ENCODE data around the gene GALNT7. TPM values are rescaled to one million over a fixed set of nuclear protein-coding genes. Genes with fewer than 3 reads are reported as not detected.

GALNT7 gene
- total RNA-seq, 1 experiment from 2014 or later = 156 TPM

- H3K27ac ChIP-seq (ENCODE audit: low read length) = no peak overlapping the region
- DNase-seq (ENCODE audit: low read depth, low spot score) (no peak), ATAC-seq (no peak)
- intact Hi-C loops (cut with micrococcal nuclease; ENCODE audit: unreplicated experiment) (no loop called here), in situ Hi-C loops (cut with HindIII; ENCODE audit: low pct_unique_long_range_greater_than_20kb, low sequenced_read_pairs) (no loop called here)
- no peaks in the 10 kb centered on the region for H3K27me3 ChIP-seq (ENCODE audit: control insufficient read depth, insufficient read depth, low read length)
- no peaks in the 10 kb centered on the region for H3K36me3 ChIP-seq (ENCODE audit: control insufficient read depth, insufficient read depth, low read length)
- TF ChIP-seq POLR2AphosphoS5 (IDR thresholded peaks at IDR 0.05; ENCODE audit: low read depth, low read length) (no peak), TCF7L2 (IDR thresholded peaks at IDR 0.05; ENCODE audit: low read depth, low read length) (no peak), REST (IDR thresholded peaks at IDR 0.05; ENCODE audit: insufficient read depth in 1 of 2, low read depth in 2 of 2, low read length in 1 of 2) (no peak), CTCF (IDR thresholded peaks at IDR 0.05) (no peak), SIN3A (IDR thresholded peaks at IDR 0.05; ENCODE audit: borderline replicate concordance, insufficient read depth, low read depth, low read length) (no peak)
- ChIA-PET POLR2A (no interaction called here), CTCF (no interaction called here)
- H3K4me1 ChIP-seq (ENCODE audit: control insufficient read depth, insufficient read depth, low read length) = 0 out of 2 replicates have a peak, but pooled peaks cover 2% of the 10 kb centered on the region
- no peaks in the 10 kb centered on the region for H3K9me3 ChIP-seq (ENCODE audit: control insufficient read depth, insufficient read depth, low read depth, low read length)
- H3K4me3 ChIP-seq (ENCODE audit: low read depth in 2 of 2, low read length in 2 of 2) = no peak overlapping the region
- no TSS peak for BruUV-seq (replicated peaks)
Measured at GRCh38 chr4:173125216-173125812, 43.3 kb upstream of the GALNT7 start.

- Histone ChIP-seq H3K4me1 (ENCODE audit: control insufficient read depth, insufficient read depth, low read length) (no peaks in the 10 kb centered on the region), H3K36me3 (ENCODE audit: control insufficient read depth, insufficient read depth, low read length) (no peaks in the 10 kb centered on the region), H3K9me3 (ENCODE audit: control insufficient read depth, insufficient read depth, low read depth, low read length) (no peaks in the 10 kb centered on the region), H3K27ac (ENCODE audit: low read length) (no peak overlapping the region), H3K27me3 (ENCODE audit: control insufficient read depth, insufficient read depth, low read length) (no peaks in the 10 kb centered on the region), H3K4me3 (ENCODE audit: low read depth in 2 of 2, low read length in 2 of 2) (no peak overlapping the region)
- ChIA-PET POLR2A (no interaction called here), CTCF (no interaction called here)
- ATAC-seq (no peak), DNase-seq (ENCODE audit: low read depth, low spot score) (no peak)
- no TSS peak for BruUV-seq (replicated peaks)
- in situ Hi-C loops (cut with HindIII; ENCODE audit: low pct_unique_long_range_greater_than_20kb, low sequenced_read_pairs) = no loop called here
- intact Hi-C loops (cut with micrococcal nuclease; ENCODE audit: unreplicated experiment) = no loop called here
- TF ChIP-seq SIN3A (IDR thresholded peaks at IDR 0.05; ENCODE audit: borderline replicate concordance, insufficient read depth, low read depth, low read length) (no peak), CTCF (IDR thresholded peaks at IDR 0.05) (no peak), REST (IDR thresholded peaks at IDR 0.05; ENCODE audit: insufficient read depth in 1 of 2, low read depth in 2 of 2, low read length in 1 of 2) (no peak), TCF7L2 (IDR thresholded peaks at IDR 0.05; ENCODE audit: low read depth, low read length) (no peak), POLR2AphosphoS5 (IDR thresholded peaks at IDR 0.05; ENCODE audit: low read depth, low read length) (no peak)
Measured at GRCh38 chr4:173128199-173128890, 40.3 kb upstream of the GALNT7 start.
